A204.1 (cell line): ENCODE results near the gene SOBP.

ENCODE experiments used
- FAIRE-seq: peaks from 2 replicates; lab custom pipeline; 2012; peaks lifted over from hg19 to GRCh38; lab: Jason Lieb, UNC

The SOBP gene

DNA sequence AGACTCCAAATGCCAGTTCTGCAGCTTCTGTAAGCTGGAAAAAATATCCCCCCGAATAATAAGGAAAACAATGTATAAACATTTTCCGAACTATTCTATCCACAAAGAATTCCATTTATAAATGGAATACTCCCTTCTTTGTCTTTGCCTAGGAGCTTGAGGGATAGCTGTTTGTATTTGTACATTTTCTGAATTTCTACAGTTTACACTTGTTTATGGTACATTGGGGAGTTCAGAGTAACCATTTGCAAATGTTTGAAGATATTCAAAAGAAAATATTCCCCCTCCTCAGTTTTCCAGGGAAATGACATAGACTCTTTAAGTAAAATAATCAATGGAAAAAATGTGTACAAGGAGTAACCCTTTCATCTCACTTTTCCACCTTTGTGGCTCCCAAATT, 149.6 kb downstream of the SOBP start:
- no peak for FAIRE-seq

DNA sequence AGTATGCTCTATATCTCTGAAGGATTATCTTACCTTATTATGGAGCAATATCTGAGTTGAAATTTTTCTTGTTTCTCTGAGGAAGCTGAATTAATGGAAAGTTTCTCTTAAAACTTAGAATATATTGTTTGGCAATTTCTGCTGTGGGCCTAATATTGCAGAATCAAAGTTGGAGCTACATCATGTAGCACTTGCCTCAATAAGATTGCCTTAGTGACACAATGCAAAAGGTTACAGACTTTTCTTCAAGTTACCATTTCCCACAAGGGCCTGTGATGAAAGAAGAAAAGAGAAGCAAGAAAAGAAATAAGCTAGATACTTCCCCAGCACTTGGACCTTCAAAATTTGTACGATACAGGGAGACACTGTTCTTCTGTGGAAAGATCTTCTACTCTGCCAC, 151.2 kb downstream of the SOBP start:
- FAIRE-seq: no peak

DNA sequence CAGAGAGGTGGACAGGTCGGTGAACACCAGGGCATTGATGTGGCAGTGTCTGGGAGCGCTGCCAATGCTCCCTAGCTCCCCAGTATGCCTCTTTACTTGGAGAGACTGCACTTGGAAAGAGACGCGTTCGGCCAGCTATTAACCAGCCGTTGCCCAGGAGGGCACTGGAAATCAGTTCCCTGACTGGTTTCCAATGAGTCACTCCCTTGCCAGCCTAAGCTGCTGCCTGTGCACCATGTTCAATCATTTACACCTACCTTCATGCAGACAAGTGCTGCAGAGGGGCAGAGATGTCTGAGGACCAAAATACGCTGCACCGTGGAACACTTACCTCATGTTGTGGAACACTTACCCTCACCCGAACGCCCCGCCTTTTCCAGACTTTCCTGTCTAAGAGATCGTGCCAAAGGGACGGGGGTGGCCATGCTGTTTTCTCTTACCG, 151.6 kb downstream of the SOBP start:
- FAIRE-seq: no peak

DNA sequence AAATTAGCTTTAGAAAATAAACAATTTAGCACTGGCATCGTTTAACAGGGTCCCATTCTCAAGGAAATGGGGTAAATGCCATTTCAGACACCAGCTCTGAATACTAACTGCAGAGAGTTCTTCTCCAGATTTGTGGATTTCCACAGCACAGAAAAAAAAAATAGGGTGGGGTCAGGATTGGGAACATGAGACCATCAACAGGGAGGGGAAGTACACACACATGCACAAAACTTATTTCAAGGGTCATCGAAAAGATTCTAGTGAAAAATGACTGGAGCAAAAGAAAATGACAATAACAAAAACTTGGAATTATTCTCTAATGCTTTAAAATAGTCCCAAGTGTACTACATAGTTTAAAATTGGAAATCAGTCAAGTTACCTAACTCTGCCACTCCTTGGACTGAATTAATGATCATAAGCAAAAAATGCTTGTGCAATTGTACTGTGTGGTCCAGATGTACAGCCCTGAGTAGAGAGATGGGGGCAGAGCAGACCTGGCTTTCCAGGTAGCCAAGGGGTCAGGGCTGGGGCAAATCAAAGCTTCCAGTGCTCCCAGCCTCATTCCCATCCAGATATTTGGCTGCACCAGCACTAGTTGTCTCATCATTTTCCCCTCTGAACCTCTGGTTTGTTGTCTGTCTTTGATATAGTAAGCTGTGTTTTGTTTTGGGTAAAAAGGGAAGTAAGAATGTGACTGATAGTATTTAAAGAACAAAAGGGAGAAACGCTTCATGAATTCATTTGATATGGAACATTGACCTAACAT, 152.4 kb downstream of the SOBP start:
- no peak for FAIRE-seq

DNA sequence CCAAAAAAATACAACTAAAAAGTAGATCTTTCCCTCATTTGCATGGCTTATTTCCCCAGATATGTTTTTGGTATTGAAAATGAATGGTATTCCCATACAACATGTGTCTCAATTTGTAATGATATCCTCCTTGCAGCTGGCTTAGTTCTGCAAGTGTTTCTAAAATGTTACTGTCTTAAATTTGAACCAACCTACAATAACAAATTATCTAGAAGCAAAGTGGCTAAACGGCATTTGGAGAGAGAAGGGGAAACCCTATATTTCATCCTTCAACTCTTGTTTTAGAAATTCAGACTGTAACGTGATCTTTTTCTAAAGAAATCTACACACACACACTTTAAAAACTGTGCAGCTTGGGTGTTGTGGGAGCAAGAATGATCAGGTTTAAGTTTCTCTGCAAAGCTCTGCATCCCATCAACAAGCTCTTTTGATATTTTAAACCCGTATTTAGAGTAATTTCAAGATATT, 153.0 kb downstream of the SOBP start:
- no peak for FAIRE-seq

DNA sequence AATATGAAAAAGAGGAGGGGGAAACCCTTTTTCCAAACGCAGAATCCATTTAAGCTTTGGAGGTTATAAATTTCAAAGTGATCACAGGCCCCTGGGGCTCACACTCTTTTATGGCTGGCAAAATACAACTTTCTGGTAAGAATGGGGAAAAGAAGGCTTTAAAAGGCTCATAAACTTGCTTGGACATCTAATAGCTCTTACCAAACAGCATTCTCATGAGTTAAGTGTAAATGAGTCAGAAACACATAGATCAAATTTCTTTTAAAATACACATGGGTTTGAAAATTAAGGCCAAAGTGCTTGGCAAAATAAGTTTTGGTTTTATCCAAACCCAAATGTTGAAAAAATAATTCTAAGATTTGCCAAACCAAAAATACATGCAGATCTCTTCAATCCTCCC, 154.6 kb downstream of the SOBP start:
- FAIRE-seq: no peak

DNA sequence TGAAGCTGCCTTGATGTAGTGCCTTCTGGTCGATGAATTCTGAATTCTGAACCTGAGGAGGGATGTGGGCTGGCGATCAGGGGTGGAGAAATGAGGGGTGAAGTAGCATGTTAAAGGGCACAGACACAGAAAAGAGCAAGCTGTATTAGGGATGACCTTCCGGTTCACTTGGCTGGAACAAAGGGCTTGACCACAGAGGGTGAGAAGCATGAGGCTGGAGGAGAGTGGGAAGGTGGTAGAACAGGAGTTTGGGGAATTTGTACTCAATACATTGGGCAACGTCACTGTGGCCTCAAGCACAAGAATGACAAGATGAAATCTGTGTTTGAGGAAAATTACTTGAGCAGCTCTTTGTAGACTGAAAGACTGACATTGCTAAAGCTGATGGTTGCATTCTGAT, 155.8 kb downstream of the SOBP start:
- no peak for FAIRE-seq

DNA sequence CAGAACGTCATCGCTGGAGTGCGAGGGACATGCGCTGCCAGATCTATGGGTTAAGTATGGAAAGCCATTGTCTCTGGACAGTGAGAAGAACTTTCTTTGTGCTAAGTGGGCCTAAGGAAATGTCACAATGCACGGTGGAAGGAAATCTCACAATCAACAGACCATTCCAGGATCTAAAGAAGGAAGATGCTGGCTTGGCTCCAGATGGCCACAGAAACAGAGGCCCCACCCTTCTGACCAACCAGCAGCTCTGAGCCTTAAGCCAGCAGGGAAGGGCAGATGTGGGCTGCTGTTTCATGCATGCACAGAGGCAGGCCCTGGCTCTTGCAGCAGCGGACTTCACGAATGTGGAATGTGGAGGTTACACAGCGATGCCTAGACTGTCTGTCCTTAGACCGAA, 156.3 kb downstream of the SOBP start:
- FAIRE-seq: no peak

DNA sequence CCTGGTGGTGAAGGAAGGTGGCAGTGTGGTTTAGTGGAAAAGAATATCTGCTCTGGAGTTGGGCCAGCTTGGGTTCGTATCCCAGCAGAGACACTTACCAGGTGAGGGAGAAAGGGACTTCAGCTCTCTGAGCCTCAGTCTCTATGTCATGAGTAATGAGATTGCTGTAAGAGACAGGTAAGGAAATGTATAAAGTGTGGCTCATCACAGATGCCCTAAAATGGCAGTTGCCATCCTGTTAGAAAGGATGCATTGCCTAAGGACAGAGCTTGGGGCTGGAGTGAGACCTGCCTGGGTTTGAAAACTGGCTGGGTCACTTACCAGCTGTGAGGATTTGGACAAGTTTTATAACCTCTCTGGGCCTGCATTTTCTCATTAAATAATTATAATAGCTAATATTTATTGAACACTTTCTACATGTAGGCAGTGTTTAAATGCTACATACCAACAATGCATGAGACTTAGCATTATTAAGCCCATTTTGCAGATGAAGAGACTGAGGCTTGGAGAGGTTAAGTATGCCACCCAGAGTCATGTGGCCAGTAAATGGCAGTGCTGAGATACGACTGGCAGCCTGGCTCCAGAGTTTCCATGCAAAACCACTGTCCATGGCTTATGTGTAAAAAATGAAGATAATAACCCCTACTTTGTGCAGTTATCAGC, 157.0 kb downstream of the SOBP start:
- FAIRE-seq: no peak

DNA sequence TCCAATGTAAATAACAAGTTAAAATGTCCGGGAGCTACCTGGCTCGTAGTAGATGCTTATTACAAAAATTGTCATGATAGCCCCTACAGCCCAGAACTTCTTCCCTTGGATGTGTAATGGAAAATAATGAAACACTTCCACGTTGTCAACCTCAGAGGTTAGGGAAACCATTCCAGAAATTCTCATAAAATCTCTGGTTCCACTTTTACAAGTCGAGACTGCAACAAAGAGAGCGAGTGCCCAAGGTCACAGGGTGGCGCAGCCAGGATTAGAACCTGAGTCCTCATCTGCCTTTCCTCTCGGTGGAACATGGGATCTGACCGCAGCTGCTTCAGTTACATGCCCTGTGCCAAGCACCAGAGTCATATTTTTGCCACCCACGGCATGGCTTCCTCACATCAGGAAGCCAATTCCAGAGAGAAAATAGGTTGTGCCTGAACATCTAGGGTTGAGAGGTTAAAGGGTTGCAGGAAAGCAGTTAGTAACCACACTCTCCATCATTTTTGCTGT, 157.6 kb downstream of the SOBP start:
- FAIRE-seq: no peak

DNA sequence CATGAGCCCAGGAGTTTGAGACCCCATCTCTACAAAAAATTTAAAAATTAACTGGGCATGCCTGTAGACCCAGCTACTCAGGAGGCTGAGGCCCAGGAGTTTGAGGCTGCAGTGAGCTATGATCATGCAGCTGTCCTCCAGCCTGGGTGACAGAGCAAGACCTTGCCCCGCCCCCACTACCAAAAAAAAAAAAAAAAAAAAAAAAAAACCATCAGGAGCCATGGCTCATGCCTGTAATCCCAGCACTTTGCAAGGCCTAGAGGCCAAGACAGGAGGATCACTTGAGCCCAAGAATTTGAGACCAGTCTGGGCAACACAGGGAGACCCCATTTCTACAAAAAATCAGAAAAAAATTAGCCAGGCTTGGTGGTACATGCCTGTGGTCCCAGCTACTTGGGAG, 159.1 kb downstream of the SOBP start:
- no peak for FAIRE-seq

DNA sequence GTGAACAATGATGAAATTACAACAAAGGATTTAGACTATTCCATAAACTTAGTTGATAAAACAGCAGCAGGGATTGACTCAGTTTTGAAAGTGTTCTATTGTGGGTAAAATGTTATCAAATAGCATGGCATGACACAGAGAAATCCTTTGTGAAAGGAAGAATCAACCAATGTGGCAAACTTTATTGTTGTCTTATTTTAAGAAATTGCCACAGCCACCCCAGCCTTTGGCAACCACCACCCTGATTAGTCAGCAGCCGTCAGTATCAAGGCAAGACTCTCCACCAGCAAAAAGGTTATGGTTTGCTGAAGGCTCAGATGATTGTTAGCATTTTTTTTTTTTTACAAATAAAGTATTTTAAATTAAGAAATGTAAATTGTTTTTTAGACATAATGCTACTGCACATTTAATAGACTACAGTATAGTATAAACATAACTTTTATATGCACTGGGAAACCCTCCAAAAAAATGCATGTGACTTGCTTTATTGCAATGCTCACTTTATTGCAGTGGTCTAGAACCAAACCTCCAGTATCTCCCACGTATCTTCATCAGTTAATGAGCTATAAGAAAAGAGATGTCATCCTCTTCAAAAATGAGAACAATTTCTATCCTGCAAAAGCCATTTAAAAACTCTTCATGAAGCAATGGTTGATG, 162.7 kb downstream of the SOBP start:
- FAIRE-seq: no peak

DNA sequence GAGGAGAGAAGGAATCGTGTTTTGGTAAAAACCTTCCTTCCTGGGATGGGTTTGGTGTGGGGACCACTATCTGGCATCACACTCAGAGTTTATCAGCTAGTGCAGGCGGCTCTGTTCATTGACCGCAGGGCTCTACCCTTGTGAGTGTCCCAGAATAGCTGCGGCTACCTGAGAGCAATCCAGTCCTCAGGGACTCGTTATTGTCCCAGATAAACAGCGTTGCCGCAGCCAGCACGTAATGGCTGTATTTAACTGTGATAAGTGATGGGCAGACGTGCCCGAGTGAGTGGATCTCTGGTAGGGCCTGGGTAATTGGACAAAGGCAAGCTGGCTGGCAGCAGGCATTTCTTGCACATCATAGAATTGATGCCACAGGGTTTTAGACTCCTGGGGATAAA, 163.3 kb downstream of the SOBP start:
- no peak for FAIRE-seq

DNA sequence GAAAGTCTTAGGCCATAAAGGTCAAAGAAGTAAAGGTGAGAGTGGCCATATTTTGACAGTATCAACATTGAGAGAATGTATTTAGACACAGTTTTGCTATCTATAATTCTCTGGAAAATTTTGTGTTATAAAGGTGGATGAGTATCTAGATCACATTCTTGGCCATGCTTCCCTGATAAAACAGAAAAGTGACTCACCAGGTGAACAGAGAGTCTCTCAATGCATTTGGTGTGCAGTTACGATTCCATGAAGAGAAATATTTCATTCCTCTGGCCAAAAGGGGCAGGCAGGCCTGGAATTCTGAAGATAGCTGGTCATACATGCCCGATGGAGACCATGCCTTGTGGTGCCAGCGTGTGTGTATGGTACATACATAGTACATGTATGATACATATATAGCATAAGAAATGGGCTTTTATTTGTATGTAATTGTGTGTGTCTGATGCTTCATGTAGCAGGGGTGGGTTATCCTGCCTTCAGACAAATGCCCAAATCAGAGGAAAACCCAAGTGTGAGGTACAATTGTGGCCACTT, 164.0 kb downstream of the SOBP start:
- no peak for FAIRE-seq

DNA sequence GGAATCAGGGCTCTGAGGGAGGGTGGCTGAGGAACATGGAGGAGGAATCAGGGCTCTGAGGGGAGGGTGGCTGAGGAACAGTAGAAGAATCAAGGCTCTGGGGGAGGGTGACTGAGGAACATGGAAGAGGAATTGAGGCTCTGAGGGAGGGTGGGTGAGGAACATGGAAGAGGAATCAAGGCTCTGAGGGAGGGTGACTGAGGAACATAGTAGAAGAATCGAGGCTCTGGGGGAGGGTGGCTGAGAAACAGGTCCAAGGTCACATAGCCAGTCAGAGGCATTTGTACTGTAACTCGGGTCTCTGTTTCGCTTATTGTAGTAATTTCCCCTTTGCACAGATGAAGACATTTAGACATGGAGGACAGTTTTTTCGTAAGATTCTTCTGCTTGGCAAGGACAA, 164.8 kb downstream of the SOBP start:
- no peak for FAIRE-seq

DNA sequence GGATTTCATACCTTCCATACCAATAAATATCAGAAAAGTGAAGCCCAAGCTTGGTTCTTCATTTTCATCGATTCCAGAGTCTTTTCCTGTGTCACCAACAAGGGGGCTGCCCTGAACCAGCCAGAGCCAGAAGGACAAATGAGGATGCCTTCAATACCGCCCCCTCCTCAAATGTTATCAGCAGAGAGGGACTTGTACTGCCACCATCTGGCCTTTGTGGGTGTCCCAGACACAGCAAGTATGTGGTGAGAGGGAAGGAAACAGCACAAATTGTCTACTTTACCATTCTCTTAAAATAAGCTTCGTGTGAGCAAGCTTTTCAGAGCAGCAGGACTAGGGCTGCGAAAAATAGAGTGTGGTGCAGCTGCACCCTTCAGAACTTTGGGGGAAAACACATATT, 165.3 kb downstream of the SOBP start:
- FAIRE-seq: no peak

DNA sequence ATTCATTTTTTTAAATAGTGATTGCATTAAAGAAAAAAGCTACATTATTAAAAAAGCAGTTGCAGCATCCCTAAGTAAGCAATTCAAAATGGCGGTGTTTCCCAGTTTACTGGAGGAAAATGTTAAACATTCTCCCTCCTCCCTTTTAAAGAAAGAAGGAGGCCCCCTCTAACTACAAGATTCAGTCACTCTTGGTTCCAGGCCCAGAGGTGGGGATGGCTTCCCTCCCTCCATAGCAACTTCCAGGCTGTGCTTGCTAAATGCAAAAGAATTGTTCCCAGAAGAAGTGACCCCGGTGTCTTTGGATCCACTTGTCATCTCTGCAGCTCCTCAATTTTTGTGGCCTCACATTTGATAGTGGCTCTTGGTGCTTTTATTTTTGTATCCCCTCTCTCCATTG, 165.9 kb downstream of the SOBP start:
- FAIRE-seq: no peak

DNA sequence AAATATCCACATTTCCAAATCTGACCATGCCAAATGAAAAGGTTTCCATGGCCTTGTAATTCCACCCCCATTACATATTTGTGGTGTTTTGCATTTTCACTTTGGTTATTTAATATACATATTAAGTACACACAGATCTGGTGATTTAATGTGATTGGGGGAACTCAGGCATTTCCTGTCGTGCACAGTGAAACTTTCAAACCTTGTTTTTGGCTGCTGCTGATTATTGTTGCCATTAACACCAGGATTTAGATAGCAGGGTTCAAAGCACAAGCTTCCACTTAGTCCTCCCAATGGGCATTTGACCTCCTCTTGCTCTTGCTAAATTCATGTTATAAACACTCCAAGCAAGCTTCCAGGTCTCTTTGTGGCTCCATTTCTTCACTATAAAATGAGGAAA, 166.5 kb downstream of the SOBP start:
- FAIRE-seq: no peak

DNA sequence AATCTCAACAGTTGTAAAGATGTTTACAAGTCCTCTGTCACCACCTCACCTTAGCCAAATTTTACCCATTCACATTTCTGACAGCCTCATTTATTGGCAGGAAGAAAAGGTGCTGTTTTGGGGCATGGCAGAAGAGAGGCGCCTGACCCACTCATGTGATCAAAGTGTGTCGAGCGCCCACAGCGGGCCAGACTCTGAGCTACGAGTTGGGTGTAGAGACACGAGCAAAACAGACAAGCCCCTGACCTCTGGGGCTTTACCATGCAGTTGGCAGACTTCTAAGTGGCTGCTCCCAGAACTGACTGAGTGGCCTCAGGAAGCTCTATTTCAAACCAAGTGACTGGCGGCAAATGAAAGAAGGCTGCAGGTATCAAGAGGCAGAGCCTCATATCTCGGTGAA, 167.0 kb downstream of the SOBP start:
- no peak for FAIRE-seq

DNA sequence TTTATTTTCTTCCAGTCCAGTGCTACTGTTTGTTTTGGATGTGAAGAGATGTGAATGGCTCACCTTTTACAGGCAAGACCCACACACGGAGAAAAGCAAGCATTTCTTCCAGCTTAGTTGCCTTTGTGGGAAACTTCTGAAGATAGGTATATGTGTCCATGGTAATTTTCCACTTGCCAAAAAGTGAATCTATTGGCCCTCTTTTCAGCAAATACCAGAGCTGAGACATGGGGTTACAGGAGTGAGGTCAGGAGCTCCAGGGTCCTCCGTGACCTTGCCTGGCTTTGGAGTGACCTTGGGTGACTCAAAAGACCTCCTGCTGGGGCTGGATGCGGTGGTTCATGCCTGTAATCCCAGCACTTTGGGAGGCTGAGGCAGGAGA, 167.4 kb downstream of the SOBP start:
- no peak for FAIRE-seq

DNA sequence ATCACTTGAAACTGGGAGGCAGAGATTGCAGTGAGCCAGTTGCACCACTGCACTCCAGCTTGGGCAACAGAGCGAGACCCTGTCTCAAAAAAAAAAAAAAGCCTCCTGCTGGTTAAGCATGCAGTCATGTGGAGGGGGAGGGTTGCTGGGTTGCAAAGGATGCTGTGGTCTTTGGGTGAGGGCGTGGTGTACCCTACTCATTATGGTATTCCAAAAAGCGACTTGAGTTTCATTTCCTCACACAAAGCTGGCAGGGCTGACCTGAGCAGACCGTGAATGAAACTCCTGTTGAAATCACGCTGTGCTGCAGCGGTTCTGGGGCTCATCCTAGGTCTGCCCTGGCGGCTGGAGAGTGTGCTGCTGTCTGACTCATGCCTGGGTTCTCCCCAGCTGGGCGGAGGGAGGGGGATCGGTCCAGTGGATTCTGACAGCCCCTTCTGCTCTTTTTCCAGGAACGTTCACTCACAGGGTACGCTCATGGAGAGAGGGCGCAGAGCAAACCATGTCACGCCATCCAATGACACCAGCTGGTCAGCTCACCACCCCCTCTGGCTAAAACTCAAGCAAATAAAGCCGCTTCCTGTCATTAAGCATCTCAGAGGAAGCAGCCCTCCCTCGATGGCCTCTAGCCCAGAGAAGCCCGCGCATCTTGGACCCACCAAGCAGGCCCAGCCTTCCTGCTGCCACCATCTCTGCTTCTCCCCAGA, 168.0 kb downstream of the SOBP start:
- no peak for FAIRE-seq
